Neural progenitor cell (in vitro differentiated cells): ENCODE results near the gene RDX.

ENCODE experiments used
- EZH2 ChIP-seq: fragments of 200-600 bp; sonication (generic); IDR thresholded peaks from 2 replicates; pipeline ENCODE4 v1.6.1; 2017; ENCODE audit warnings: antibody characterized with exemption, mild to moderate bottlenecking, moderate library complexity
- TF ChIP-seq, protein P1 (sequence below): fragments of 200-600 bp; sonication (generic); IDR thresholded peaks from 2 replicates; pipeline ENCODE4 v1.5.1; 2017; ENCODE audit warnings: antibody characterized with exemption, mild to moderate bottlenecking

GRCh38 chr11:110331626-110332025 is 35.2 kb upstream of the RDX start:
- TF ChIP-seq, protein P1, sequence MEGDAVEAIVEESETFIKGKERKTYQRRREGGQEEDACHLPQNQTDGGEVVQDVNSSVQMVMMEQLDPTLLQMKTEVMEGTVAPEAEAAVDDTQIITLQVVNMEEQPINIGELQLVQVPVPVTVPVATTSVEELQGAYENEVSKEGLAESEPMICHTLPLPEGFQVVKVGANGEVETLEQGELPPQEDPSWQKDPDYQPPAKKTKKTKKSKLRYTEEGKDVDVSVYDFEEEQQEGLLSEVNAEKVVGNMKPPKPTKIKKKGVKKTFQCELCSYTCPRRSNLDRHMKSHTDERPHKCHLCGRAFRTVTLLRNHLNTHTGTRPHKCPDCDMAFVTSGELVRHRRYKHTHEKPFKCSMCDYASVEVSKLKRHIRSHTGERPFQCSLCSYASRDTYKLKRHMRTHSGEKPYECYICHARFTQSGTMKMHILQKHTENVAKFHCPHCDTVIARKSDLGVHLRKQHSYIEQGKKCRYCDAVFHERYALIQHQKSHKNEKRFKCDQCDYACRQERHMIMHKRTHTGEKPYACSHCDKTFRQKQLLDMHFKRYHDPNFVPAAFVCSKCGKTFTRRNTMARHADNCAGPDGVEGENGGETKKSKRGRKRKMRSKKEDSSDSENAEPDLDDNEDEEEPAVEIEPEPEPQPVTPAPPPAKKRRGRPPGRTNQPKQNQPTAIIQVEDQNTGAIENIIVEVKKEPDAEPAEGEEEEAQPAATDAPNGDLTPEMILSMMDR, result no peak
- no peak for TF ChIP-seq EZH2
